Brain microvascular endothelial cell (primary cell): ENCODE measurements around the gene ATP5MG.
"Not testable (repeated sequence)": the region's sequence is repeated elsewhere in the genome, so short reads cannot be mapped to it uniquely, and the experiment has no call there.

Source experiments
- DNase-seq: peaks from one replicate; pipeline ENCODE4 v3.0.0-alpha.2; 2020
- H3K27ac ChIP-seq: fragments of 250-450 bp; sonication (Bioruptor Pico); 2 replicates; pipeline ENCODE4 v1.5.1; 2020; ENCODE audit warnings: mild to moderate bottlenecking, moderate library complexity
- H3K27me3 ChIP-seq: fragments of 250-450 bp; sonication (Bioruptor Pico); replicated peaks from 2 replicates; pipeline ENCODE4 v1.5.1; 2020; ENCODE audit warnings: mild to moderate bottlenecking
- H3K36me3 ChIP-seq: fragments of 250-450 bp; sonication (Bioruptor Pico); replicated peaks from 2 replicates; pipeline ENCODE4 v1.5.1; 2020; ENCODE audit warnings: mild to moderate bottlenecking
- H3K4me3 ChIP-seq: 2 replicates; pipeline ENCODE4 v1.5.1; 2011; ENCODE audit warnings: low read depth, mild to moderate bottlenecking, control low read depth, low read length, moderate library complexity
- CTCF ChIP-seq: IDR thresholded peaks from 2 replicates; pipeline ENCODE4 v1.5.1; 2011; ENCODE audit warnings: low read depth, mild to moderate bottlenecking, moderate library complexity, low read length, control low read depth, inconsistent platforms; ENCODE audit errors: missing control alignments
- in situ Hi-C: cut with HindIII; loops from 2 replicates; pipeline ENCODE4 v1.10.0; 2017; ENCODE audit warnings: low sequenced_read_pairs, low pct_ligation_motif_present

Gene ATP5MG

GRCh38 chr11:118398791-118399559 lies 2.4 kb upstream of the ATP5MG start:
- no peak overlapping the region for H3K4me3 ChIP-seq
- no peak overlapping the region for H3K27ac ChIP-seq
- H3K36me3 ChIP-seq, result peaks cover 13% of the 10 kb centered on the region
- H3K27me3 ChIP-seq, result no peaks in the 10 kb centered on the region
- DNase-seq, result no peak
- no peak for TF ChIP-seq CTCF
- in situ Hi-C loops, result no loop called here

- no peak for TF ChIP-seq CTCF
- H3K4me3 ChIP-seq, result peak overlapping the region; percentile 71
- peak; percentile 57 for DNase-seq
- no peaks in the 10 kb centered on the region for H3K27me3 ChIP-seq
- in situ Hi-C loops, result no loop called here
- peak overlapping the region; percentile 92 for H3K27ac ChIP-seq
- peaks cover under 1% of the 10 kb centered on the region for H3K36me3 ChIP-seq
Observed at GRCh38 chr11:118401880-118402590, 629 bp downstream of the ATP5MG start.

- H3K27ac ChIP-seq, result peak overlapping the region; percentile 31
- in situ Hi-C loops, result not testable (repeated sequence)
Observed at GRCh38 chr11:118402594-118402993, 1.2 kb downstream of the ATP5MG start.

DNA sequence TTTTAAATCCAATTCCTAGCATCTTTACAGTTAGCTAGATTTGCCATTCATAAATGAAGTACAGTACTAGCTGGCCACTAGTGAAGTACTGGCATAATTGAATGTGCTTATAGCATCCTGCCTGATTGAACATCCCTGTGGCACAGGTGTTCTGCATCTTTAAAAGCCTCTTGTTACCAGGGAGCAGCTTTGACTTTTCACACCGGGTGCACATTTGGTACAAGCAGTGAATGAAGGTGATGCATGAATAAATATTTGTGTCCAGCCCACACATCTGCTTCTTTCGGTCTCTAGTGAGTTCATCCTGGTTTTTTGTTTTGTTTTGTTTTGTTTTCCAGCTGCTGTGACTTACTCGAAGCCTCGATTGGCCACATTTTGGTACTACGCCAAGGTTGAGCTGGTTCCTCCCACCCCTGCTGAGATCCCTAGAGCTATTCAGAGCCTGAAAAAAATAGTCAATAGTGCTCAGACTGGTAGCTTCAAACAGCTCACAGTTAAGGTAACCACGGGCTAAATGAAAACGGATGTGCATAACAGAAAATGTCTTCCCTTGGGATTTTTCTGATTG lies 5.3 kb downstream of the ATP5MG start:
- peak; percentile 69 for DNase-seq
- no peak for TF ChIP-seq CTCF
- in situ Hi-C loops, result no loop called here
- Histone ChIP-seq H3K27me3 (no peaks in the 10 kb centered on the region), H3K36me3 (peaks cover 7% of the 10 kb centered on the region), H3K27ac (peak overlapping the region; percentile 17), H3K4me3 (no peak overlapping the region)

More at GRCh38 chr11:118402594-118402993, 1.2 kb downstream of the ATP5MG start:
- H3K27me3 ChIP-seq, H3K36me3 ChIP-seq, DNase-seq: not testable (repeated sequence)
- H3K4me3 ChIP-seq, result peak overlapping the region; percentile 71

- Histone ChIP-seq H3K27ac (no peak overlapping the region), H3K27me3 (no peaks in the 10 kb centered on the region), H3K4me3 (no peak overlapping the region), H3K36me3 (peaks cover 7% of the 10 kb centered on the region)
- TF ChIP-seq CTCF, result no peak
- DNase-seq, result no peak
- in situ Hi-C loops, result no loop called here
Observed at GRCh38 chr11:118410055-118410745, 8.8 kb downstream of the ATP5MG start.

GRCh38 chr11:118411530-118411929 lies 10.1 kb downstream of the ATP5MG start:
- Histone ChIP-seq H3K4me3 (no peak overlapping the region), H3K27ac (no peak overlapping the region), H3K27me3 (no peaks in the 10 kb centered on the region), H3K36me3 (peaks cover 7% of the 10 kb centered on the region)
- in situ Hi-C loops, result no loop called here
- no peak for TF ChIP-seq CTCF
- DNase-seq, result no peak
